PC-3 (cell line): ENCODE data around the gene SMYD1.

Experiments used
- EZH2phosphoT487 ChIP-seq: fragments of 300-600 bp; sonication (generic); IDR thresholded peaks from 2 replicates; pipeline ENCODE4 v1.6.1; 2018; ENCODE audit warnings: mild to moderate bottlenecking, antibody characterized with exemption, low read length, borderline replicate concordance
- TF ChIP-seq, protein P1 (sequence below): fragments of 300-600 bp; sonication (generic); conservative IDR thresholded peaks from 2 replicates; pipeline ENCODE4 v1.5.1; 2017; ENCODE audit warnings: antibody characterized with exemption, low read depth, mild to moderate bottlenecking, low read length

- TF ChIP-seq, protein P1, sequence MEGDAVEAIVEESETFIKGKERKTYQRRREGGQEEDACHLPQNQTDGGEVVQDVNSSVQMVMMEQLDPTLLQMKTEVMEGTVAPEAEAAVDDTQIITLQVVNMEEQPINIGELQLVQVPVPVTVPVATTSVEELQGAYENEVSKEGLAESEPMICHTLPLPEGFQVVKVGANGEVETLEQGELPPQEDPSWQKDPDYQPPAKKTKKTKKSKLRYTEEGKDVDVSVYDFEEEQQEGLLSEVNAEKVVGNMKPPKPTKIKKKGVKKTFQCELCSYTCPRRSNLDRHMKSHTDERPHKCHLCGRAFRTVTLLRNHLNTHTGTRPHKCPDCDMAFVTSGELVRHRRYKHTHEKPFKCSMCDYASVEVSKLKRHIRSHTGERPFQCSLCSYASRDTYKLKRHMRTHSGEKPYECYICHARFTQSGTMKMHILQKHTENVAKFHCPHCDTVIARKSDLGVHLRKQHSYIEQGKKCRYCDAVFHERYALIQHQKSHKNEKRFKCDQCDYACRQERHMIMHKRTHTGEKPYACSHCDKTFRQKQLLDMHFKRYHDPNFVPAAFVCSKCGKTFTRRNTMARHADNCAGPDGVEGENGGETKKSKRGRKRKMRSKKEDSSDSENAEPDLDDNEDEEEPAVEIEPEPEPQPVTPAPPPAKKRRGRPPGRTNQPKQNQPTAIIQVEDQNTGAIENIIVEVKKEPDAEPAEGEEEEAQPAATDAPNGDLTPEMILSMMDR, result no peak
- TF ChIP-seq EZH2phosphoT487, result no peak
Measured at GRCh38 chr2:88131999-88132368, 64.4 kb downstream of the SMYD1 start.
